C4-2B (cell line): ENCODE results near the gene ITPR1.

Experiments used
- H3K27ac ChIP-seq: fragments of 450-650 bp; 2 replicates; pipeline ENCODE4 v1.5.1; 2017
- CTCF ChIP-seq: fragments of 450-650 bp; conservative IDR thresholded peaks from 2 replicates; pipeline ENCODE4 v1.5.1; 2017; ENCODE audit warnings: mild to moderate bottlenecking
- ZFX ChIP-seq: fragments of 450-650 bp; IDR thresholded peaks from 2 replicates; pipeline ENCODE4 v1.6.1; 2017

Gene ITPR1

GRCh38 chr3:4643904-4644547 is 150.9 kb downstream of the ITPR1 start:
- TF ChIP-seq ZFX (no peak), CTCF (no peak)

DNA sequence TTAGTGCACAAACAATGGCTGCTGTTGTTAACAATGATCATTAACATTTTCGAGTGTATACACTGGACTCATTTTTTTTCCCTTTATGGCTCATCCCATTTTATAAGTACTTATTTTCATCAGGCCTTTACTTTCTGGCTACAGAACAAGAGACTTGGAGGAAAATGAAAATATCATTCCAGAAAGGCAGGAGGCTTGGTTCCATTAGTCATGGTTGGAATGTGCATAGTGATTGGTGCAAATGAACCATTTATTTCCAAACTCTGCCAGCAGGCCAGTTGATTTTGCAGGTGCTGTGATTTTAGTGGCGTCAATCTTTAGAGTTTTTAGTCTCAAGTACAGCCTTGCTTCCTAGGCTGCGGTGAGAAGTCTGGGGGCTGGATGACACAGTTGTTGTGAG is 151.8 kb downstream of the ITPR1 start:
- TF ChIP-seq ZFX, result no peak
- TF ChIP-seq CTCF, result no peak
- no peak overlapping the region for H3K27ac ChIP-seq

More at GRCh38 chr3:4643904-4644547, 150.9 kb downstream of the ITPR1 start:
- no peak overlapping the region for H3K27ac ChIP-seq

DNA sequence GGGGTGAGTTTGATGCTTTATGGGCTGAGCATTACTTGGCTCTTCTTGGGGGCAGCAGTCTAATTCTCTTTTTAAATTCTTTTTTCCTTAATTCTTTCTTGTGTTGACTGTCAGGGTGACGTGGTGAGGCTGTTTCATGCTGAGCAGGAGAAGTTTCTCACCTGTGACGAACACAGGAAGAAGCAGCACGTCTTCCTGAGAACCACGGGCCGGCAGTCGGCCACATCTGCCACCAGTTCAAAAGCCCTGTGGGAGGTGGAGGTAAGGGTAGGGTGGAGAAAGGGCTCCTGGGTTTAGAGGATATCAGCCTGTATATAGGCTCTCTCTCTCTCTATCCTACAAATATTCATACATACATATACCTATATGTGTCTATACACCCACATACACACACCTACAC is 152.3 kb downstream of the ITPR1 start:
- no peak for TF ChIP-seq ZFX
- no peak for TF ChIP-seq CTCF

GRCh38 chr3:4647411-4647810 is 154.3 kb downstream of the ITPR1 start:
- H3K27ac ChIP-seq, result no peak overlapping the region

More for the DNA sequence above, 152.3 kb downstream of the ITPR1 start:
- no peak overlapping the region for H3K27ac ChIP-seq

DNA sequence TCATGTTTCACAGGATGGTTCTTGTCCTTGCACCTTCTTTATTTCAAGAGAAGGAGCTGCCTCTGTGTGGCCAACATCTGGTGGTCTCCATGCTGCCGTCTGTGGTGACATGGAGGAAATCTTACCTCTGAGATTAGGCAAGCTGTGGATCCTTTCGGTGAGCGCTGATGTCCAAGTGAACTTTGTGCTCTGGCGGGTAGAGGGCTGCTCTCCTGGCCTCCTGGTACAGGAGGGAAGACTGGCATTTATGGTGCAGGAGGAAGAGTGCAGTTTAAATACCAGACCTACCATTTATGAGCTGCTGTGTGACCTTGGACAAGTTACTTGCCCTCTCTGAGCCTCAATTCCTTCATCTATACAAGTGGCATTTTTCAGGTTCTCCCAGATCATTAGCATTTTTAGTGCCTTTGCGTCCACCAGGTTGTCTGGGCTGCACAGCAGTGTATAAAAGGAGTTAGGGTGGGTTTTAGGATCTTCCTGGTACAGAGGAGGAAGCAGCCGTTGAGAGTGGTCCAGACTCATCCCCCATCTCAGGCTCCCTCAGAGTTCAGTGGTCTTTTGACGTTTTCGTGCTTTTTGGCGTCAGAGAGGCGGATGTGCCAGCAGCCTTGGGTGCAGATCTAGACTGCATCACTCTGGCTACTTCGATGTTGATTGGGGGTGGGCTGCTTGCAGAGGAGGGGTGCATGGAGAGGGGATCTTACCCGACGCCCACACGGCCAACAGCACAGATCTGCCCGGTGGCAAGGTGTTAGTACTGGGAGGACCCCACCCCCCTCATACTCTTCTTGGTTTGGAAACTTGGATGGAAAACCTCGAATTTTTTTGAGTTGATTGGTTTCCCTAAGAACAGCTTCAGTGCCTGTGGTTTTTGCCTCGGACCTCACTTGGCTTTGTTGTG is 162.2 kb downstream of the ITPR1 start:
- TF ChIP-seq ZFX, result no peak
- no peak for TF ChIP-seq CTCF
- H3K27ac ChIP-seq, result no peak overlapping the region

More at GRCh38 chr3:4647411-4647810, 154.3 kb downstream of the ITPR1 start:
- TF ChIP-seq ZFX (no peak), CTCF (no peak)

DNA sequence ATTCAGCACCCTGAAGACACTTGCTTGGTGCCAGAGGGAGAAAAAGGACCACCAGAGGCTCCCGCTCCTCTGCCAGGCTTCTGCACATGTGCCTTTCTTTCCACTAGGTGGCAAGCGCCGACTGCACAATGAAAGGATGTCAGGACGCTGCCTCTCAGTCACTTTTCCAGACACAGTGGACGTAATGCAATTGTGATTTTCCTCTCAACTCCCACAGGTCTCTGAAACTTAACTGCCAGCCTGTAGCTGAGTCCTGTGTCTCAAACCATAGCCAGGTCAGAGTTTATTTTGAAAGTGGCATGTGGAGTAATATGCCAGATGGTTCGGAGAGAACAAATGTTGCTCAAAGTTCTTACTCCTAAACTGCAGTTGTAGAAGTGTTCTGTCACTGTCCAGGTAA is 162.9 kb downstream of the ITPR1 start:
- no peak overlapping the region for H3K27ac ChIP-seq
- TF ChIP-seq ZFX (no peak), CTCF (peak; percentile 89)
